Smooth muscle cell (in vitro differentiated cells): ENCODE data around the gene LMOD1. TPM values are rescaled to one million over a fixed set of nuclear protein-coding genes. Genes with fewer than 3 reads are reported as not detected.

Source experiments
- DNase-seq: peaks from one replicate; lab custom pipeline; 2025; ENCODE audit not compliant: unreplicated experiment; lab: John Stamatoyannopoulos, UW
- H2AFZ ChIP-seq: fragments of 200-600 bp; sonication (generic); 2 replicates; pipeline ENCODE4 v1.6.0; 2016; ENCODE audit warnings: antibody characterized with exemption, low read depth, mild to moderate bottlenecking
- H3F3A ChIP-seq: fragments of 200-600 bp; sonication (generic); 2 replicates; pipeline ENCODE4 v1.6.0; 2017; ENCODE audit warnings: antibody characterized with exemption, low read depth
- H3K27ac ChIP-seq: fragments of 200-600 bp; sonication (generic); 2 replicates; pipeline ENCODE4 v1.5.1; 2016; ENCODE audit warnings: low read depth, mild to moderate bottlenecking
- H3K27me3 ChIP-seq: fragments of 200-600 bp; sonication (generic); 2 replicates; pipeline ENCODE4 v1.6.1; 2016; ENCODE audit warnings: low read depth, mild to moderate bottlenecking
- H3K36me3 ChIP-seq: fragments of 200-600 bp; sonication (generic); 2 replicates; pipeline ENCODE4 v1.5.1; 2016; ENCODE audit warnings: low read depth
- H3K4me1 ChIP-seq: fragments of 200-600 bp; sonication (generic); 2 replicates; pipeline ENCODE4 v1.5.1; 2016; ENCODE audit warnings: low read depth
- H3K4me2 ChIP-seq: fragments of 200-600 bp; sonication (generic); 2 replicates; pipeline ENCODE4 v1.6.0; 2016; ENCODE audit warnings: mild to moderate bottlenecking
- H3K4me3 ChIP-seq: fragments of 200-600 bp; sonication (generic); 2 replicates; pipeline ENCODE4 v1.5.1; 2016; ENCODE audit warnings: mild to moderate bottlenecking
- H3K79me2 ChIP-seq: fragments of 200-600 bp; sonication (generic); 2 replicates; pipeline ENCODE4 v1.6.0; 2016; ENCODE audit warnings: low read depth, mild to moderate bottlenecking
- H3K9ac ChIP-seq: fragments of 200-600 bp; sonication (generic); 2 replicates; pipeline ENCODE4 v1.6.0; 2016; ENCODE audit warnings: low read depth
- H3K9me3 ChIP-seq: fragments of 200-600 bp; sonication (generic); replicated peaks from 2 replicates; pipeline ENCODE4 v1.5.1; 2016; ENCODE audit warnings: low read depth
- H4K20me1 ChIP-seq: fragments of 200-600 bp; sonication (generic); 2 replicates; pipeline ENCODE4 v1.6.0; 2016; ENCODE audit warnings: low read depth
- CTCF ChIP-seq: fragments of 200-600 bp; sonication (generic); IDR thresholded peaks from 2 replicates; pipeline ENCODE4 v1.5.1; 2017; ENCODE audit warnings: borderline replicate concordance, mild to moderate bottlenecking, antibody characterized with exemption; ENCODE audit not compliant: insufficient read depth, poor library complexity, severe bottlenecking
- WGBS: methylation state at CpG from one replicate; pipeline ENCODE4 v1.1.7; 2016; ENCODE audit warnings: low lambda C conversion rate; 5-methylcytosine and 5-hydroxymethylcytosine counted together
- polyA plus RNA-seq: library from polyadenylated mRNA; unstranded; fragments of >200 nt; fragmentation: Nextera tagmentation; extraction: Ambion mirVana; gene quantifications from 2 replicates; pipeline ENCODE4 v1.2.1, GENCODE V29; 2016
- total RNA-seq: library from RNA; depleted of rRNA; stranded (reverse); fragments of >200 nt; gene quantifications from 2 replicates; pipeline ENCODE4 v1.2.3, GENCODE V29; 2014

LMOD1 gene
- total and polyA plus RNA-seq, 2 experiments from 2014 or later, result 4.0 to 5.6 TPM

DNA sequence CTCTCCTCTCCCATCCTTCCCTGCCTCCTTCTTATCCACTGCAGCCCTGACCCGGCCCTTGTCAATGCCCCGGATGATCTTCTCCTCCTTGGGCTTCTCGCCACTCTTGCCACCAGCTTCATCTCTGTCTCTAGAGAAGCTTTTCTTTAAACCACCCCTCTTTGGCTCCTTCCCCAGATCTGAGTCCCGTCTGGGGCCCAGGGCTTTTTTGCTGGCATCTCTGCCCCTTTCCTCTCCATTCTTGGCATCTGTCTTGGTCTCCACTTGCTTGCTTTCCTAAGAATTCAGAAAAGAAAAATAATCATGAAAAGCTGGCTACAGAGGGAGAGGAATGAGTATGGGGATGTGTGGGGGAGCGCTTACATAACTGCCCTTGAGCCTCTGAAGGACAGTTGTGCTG is 45.9 kb downstream of the LMOD1 start:
- Histone ChIP-seq H3K36me3 (no peaks in the 10 kb centered on the region), H3K9ac (no peak overlapping the region), H3K79me2 (no peaks in the 10 kb centered on the region), H2AFZ (no peak overlapping the region), H3K4me1 (no peaks in the 10 kb centered on the region), H4K20me1 (no peaks in the 10 kb centered on the region), H3K27ac (no peak overlapping the region), H3K4me2 (no peak overlapping the region), H3F3A (peaks cover 15% of the 10 kb centered on the region), H3K27me3 (no peaks in the 10 kb centered on the region), H3K9me3 (no peaks in the 10 kb centered on the region), H3K4me3 (no peak overlapping the region)
- TF ChIP-seq CTCF, result no peak
- 94% methylated on average over 5 of the region's 5 CpGs for WGBS
- no peak for DNase-seq

DNA sequence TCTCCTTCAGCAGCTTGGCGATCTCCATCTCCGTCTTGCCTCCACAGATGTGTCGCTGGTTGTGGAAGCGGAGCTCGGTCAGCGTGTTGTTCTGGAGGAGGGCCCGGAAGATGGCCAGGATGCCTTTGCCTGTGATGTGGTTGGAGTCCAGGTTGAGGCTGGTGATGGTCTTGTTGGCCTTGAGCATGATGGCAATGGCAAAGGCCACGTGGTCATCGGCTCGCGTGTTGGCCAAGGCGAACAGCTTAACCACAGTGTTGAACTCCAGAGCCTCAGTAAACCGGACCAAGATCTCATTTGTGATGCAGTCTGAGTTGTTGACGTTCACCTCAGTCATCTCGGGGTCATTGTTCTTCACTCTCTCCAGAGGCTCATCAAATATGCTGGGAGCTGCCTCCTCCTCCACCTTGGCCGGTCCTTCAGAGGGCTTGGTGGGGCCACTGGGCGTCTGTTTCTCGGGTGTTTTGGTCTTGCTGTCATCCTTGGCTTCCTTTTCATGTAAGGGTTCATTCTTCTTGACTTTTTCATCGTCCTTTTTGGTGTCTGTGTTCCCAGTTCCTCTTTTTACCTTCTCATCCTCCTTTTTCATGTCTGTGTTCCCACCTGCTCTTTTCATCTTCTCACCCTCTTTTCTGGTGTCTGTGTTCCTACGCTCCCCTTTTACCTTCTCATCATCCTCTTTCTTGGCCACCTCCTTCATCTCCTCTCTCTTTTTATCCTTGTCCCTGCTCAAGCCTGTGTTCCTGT is 46.5 kb downstream of the LMOD1 start:
- no peaks in the 10 kb centered on the region for H3K4me1 ChIP-seq
- 96% methylated on average over 20 of the region's 20 CpGs for WGBS
- H4K20me1 ChIP-seq, result no peaks in the 10 kb centered on the region
- no peak for DNase-seq
- no peaks in the 10 kb centered on the region for H3K79me2 ChIP-seq
- no peaks in the 10 kb centered on the region for H3K36me3 ChIP-seq
- no peak overlapping the region for H2AFZ ChIP-seq
- H3K27ac ChIP-seq, result no peak overlapping the region
- H3K9me3 ChIP-seq, result no peaks in the 10 kb centered on the region
- H3K27me3 ChIP-seq, result no peaks in the 10 kb centered on the region
- H3K4me2 ChIP-seq, result no peak overlapping the region
- H3K4me3 ChIP-seq, result no peak overlapping the region
- TF ChIP-seq CTCF, result no peak
- H3F3A ChIP-seq, result peaks cover 9% of the 10 kb centered on the region
- no peak overlapping the region for H3K9ac ChIP-seq

GRCh38 chr1:201898992-201899391 is 47.4 kb downstream of the LMOD1 start:
- H3K79me2 ChIP-seq, result no peaks in the 10 kb centered on the region
- DNase-seq, result no peak
- WGBS, result 90% methylated on average over 4 of the region's 4 CpGs
- no peak overlapping the region for H3K9ac ChIP-seq
- H4K20me1 ChIP-seq, result no peaks in the 10 kb centered on the region
- no peaks in the 10 kb centered on the region for H3K27me3 ChIP-seq
- no peak for TF ChIP-seq CTCF
- H3F3A ChIP-seq, result peaks cover 7% of the 10 kb centered on the region
- no peak overlapping the region for H3K27ac ChIP-seq
- no peak overlapping the region for H3K4me2 ChIP-seq
- no peak overlapping the region for H3K4me3 ChIP-seq
- H3K4me1 ChIP-seq, result no peaks in the 10 kb centered on the region
- H3K9me3 ChIP-seq, result no peaks in the 10 kb centered on the region
- no peak overlapping the region for H2AFZ ChIP-seq
- H3K36me3 ChIP-seq, result no peaks in the 10 kb centered on the region
